ENCODE data around the gene ADGRF5.

The ADGRF5 gene, protein sequence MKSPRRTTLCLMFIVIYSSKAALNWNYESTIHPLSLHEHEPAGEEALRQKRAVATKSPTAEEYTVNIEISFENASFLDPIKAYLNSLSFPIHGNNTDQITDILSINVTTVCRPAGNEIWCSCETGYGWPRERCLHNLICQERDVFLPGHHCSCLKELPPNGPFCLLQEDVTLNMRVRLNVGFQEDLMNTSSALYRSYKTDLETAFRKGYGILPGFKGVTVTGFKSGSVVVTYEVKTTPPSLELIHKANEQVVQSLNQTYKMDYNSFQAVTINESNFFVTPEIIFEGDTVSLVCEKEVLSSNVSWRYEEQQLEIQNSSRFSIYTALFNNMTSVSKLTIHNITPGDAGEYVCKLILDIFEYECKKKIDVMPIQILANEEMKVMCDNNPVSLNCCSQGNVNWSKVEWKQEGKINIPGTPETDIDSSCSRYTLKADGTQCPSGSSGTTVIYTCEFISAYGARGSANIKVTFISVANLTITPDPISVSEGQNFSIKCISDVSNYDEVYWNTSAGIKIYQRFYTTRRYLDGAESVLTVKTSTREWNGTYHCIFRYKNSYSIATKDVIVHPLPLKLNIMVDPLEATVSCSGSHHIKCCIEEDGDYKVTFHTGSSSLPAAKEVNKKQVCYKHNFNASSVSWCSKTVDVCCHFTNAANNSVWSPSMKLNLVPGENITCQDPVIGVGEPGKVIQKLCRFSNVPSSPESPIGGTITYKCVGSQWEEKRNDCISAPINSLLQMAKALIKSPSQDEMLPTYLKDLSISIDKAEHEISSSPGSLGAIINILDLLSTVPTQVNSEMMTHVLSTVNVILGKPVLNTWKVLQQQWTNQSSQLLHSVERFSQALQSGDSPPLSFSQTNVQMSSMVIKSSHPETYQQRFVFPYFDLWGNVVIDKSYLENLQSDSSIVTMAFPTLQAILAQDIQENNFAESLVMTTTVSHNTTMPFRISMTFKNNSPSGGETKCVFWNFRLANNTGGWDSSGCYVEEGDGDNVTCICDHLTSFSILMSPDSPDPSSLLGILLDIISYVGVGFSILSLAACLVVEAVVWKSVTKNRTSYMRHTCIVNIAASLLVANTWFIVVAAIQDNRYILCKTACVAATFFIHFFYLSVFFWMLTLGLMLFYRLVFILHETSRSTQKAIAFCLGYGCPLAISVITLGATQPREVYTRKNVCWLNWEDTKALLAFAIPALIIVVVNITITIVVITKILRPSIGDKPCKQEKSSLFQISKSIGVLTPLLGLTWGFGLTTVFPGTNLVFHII (N-terminal part only)

DNA sequence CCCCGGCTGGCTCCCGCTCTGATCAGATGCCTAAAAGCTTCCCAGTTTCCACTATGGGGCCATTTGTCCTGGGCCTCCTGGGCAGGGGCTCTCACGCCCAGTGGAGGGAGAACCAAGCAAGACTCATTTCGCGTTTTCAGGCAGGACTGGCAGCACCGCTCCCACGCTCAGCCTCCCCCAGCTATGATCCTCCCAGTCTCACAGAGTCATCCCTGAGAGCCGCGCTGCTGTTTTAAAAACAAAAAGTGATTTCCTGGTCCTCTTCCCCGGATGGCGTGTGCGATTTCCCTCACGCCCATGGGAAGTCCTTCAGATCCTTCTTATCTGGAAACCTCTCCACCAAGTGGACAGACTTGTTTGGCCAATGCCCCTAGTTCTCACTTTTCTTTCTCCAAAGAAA is at the start of gene ADGRF5:
Gene ADGRF5 (minus strand): TSS at position 208 of the 400 bp plus-strand sequence. CDS start 15,176 bp downstream, outside the sequence.
- no peak for DNase-seq (ENCODE audit: low read depth)

DNA sequence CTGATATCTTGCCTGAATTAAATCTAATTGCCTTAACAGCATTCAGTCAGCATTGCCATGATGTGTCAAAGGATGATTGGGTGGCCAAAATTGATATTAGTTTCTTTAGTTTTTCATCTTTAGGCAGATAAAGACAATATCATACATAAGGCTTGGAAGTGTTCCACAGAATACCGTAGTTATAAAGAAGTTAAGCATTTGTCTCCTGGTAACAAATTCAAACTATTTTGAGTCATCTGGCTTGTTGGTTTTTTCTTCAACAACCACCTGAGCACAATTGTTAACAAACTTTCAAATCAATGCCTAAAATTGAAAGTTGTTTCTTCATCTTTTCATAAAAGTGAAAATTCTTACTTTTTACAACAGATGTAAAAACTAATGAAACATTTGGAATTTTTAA is 47.5 kb upstream of the ADGRF5 start:
- DNase-seq (ENCODE audit: low read depth): no peak

DNA sequence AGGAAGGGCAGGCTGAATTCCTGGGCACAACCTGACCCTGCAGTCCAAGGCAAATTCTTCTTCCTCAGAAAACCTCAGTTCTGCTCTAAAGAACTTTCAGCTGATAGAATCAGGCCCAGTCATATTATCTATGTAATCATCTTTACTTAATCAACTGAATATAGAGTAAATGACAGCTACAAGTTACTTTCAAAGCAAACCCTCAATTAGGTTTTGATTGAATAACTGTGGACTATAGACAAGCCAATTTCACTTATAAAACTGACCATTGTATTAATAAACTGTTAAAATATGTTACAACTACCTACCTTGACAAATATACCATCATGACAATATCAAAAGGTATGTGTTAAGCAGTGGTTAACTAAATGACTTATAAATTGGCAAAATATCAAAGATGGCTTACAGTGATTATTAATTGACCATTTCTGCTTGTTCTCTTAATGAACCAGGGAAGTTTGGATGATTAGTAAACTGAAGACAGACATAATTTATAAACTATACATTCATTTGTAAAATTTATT is 46.1 kb upstream of the ADGRF5 start:
- no peak for DNase-seq (ENCODE audit: low read depth)

DNA sequence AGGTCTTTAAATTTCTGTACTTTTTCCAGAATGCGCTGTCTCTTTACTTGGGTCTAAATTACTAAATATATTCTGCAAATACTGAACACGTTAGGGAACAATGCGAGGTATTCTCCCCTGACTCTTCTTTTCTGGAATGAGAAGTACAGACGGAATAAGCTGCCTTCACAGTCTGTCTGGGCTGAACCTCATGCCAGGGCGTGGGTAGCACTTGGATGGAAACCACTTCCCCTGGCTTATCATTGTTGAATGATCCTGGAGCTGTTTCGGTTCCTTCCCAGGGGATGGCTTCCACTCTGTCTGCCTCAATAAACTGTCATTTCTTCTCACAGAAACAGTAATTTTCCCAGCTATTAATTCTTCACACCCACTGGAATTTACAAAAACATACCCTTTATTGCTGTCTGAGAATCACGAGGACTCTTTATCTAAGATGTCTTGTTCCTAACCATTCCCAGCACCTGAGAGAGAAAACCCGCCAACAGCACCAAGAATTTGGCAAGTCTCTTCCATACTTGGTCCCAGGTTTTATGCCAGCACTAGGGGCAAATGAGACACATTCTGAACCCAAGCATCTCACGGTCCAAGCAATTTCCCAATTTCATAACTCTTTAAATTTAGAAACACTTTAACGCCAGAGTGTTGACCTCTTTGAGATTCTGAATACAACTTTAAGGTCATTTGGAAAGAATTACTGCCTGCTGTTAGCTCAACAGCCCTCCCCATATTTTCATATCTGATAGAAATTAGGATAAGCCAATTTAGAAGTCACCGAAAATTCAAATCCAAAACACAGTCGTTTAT is 43.2 kb upstream of the ADGRF5 start:
- no peak for DNase-seq (ENCODE audit: low read depth)

DNA sequence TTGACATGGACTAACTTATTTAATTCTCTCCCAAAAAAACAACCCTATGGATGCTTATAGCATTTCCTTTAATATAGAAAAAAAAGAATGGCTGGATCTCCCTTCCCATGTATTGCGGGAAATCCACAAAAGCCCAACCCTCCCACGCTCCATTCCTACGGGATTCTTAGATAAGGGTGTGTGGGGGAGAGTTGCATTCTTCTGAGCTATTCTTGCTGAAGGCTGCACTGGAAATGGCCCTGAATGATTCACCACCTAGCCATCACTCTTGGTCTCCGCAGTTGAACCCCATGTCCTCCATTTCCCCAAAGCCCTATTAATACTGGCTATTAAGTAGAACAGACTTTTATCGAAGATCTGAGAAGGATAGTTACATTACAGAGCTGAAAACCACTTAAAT is 41.9 kb upstream of the ADGRF5 start:
- DNase-seq (ENCODE audit: low read depth): no peak

DNA sequence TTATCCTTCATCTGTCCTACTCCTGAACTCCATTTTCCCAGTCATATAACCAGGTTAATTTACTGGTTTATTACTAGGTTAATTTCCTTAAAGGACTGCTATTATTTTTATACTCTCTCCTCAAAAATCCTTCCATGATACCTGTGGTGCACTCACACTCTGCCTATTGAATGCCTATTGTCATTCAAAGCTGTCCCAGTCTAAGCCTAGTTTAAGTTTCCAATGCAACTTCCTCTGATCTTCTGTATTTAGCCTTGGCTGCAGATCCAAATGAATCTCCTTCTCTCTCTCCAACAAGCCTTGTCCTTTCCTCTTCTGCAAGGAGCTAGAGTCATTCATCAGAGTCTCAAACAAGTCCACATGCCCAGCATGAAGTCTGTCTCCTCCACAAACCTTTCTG is 41.3 kb upstream of the ADGRF5 start:
- no peak for DNase-seq (ENCODE audit: low read depth)

DNA sequence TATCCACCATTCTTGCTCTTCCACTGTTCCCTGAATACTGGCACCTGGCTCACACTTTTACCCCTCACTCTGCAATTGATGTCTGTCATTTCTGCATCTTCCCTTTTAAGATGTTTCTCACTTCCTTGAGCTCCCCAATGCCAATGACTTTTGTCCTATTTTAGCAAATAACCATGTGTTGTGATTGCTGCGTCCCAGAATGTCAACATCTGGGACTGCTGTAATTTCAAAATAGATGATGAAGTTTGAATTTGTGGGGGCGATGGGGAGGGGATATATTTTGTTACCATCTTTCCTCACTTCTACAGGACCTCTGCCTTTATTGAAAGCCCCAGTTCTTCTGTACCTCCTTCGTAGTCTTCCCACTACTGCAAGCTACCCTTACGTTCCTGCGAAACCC is 40.0 kb upstream of the ADGRF5 start:
- no peak for DNase-seq (ENCODE audit: low read depth)

DNA sequence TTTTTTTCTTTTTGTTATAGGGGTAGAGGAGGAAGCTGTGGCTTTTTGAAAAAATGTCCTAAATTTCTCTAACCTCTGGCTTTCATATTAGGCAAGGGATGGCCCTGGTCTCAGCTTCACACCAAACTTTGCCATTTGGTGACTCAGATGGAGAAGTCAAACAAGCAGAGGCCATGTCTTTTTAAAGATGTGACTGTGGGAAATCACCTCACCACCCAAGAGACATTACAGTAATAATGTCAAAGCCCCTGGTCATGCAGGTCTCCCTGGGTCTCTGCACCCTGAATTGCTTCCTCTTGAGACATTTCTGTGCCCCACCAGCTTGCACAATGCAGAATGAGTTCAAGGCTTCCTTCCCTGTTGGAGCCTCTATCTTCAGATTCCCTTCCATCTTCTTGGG is 39.5 kb upstream of the ADGRF5 start:
- no peak for DNase-seq (ENCODE audit: low read depth)

DNA sequence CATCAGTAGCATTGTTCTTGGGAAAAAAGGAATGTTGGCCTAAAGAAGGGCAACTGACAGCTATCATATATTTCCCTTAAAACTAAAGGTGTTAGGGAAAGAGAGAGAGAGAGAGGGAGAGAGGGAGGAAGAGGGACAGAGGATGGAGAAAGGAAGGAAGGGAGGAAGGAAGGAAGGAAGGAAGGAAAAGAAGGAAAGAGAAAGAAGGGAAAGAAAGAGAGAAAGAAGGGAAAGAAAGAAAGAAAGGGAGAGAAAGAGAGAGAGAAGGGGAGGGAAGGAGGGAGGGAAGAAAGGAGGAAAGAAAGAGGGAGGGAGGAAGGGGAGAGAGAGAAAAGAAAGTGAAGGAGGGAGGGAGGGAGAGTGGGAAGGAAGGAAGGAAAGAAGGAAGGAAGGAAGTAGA is 37.7 kb upstream of the ADGRF5 start:
- DNase-seq (ENCODE audit: low read depth): no peak

DNA sequence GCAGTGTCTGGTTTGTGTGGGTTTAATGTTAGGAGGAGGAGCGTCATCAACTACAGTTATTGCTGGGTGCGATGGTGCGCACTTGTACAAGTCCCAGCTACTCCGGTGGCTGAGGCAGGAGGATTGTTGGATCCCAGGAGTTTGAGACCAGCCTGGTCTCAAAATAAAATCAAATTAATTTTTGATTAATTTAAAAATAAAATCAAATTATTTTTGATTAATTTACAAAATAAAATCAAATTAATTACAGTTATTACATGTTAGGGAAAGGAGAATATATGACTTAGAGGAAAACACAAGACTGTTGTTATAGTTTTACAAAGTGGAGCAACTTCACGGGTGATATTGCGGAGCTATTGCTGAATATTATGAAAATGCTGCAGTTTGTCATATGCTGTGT is 34.7 kb upstream of the ADGRF5 start:
- no peak for DNase-seq (ENCODE audit: low read depth)

DNA sequence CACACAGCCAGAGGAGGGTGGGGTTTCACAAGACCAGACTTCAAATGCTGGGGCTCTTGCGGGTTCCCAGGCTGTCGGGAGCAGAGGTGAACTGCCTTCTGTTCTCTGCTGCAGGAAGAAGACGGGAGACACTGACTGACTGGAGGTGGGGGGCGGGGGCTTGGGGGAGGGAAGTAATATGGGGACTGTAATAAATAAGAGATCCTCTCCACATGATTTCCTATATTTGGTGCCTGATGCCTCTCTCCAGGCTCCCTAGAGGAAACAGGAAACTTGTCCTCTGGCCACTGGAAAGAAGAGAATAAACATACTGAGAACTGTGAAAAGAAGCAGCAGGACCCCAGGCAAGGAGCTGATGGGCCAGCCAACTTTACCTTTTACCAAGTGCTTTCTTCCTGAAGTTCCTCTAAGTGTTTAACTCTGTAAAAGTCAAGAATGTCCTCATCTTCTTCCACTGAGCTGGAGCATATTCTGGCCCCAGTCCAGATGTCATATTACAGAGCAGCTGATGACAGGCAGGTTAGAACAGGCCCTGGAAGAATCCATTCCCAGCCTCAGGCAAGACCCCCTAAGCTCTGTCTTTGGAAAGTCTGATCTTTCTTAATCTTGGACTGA is 33.2 kb upstream of the ADGRF5 start:
- no peak for DNase-seq (ENCODE audit: low read depth)

DNA sequence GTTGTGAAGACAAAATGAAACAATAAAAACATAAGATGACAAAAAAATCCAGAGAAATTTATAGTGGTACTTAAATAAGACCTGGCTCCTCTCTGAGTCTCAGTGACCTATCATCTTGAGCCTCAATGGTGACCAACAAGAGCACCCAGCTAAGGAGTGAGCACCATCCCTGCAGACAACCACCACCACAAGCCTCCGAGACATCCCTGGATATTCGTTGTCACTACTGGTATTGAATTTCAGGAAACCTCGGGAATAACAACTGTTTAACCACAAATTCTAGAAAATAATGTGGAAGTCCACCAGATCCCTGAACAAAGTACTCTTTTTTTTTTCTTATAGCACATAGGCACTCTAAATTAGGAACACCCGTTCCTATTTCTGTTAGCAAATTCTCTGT is 32.2 kb upstream of the ADGRF5 start:
- no peak for DNase-seq (ENCODE audit: low read depth)

DNA sequence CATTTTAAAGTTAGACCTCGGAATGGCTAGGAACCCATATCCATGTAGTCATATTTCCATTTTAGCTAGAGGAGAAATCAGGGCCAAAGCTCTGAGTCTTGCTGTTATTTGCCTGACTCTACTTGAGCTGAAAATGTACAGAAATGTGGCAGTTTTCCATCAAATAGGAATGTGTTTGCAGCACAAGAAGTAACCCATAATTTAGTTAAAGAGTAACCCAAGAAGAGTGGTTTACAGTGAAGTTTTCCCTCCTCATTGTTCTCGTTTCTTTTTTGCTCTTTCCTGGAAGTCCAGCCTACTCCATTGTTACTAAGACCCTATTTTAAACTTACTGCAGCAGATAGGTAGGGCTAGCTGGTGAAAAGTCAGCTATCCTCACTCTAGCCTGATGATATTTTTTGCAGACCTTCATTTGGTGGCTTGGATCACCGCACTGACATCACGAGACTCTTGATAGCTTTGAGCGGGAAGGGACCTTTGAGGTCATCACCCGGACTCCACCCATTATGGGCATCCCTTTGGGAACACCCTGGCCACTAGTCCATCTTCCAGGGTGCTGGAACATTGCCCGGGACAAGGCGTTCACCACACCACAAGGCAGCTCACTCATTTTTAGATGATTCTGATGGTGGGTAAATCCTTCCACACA is 28.0 kb upstream of the ADGRF5 start:
- no peak for DNase-seq (ENCODE audit: low read depth)

DNA sequence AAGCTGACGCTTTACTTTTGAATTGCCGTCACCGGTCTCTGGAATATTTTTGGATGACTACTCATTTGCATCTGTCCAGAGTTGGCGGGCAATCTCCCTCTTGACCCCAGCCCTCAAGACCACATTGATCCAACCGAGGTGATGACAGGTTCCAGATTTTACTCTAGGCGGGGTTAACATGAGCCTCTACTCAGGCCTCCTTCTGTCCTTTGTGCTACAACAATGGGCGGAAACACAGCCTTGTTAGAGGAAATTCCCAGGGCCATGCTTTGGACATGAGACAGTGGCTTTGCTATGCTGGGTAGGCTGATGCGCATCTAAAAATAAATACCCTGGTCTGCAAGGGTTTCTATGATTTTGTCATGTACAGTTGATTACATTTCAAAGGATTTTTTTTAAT is 27.0 kb upstream of the ADGRF5 start:
- DNase-seq (ENCODE audit: low read depth): no peak

DNA sequence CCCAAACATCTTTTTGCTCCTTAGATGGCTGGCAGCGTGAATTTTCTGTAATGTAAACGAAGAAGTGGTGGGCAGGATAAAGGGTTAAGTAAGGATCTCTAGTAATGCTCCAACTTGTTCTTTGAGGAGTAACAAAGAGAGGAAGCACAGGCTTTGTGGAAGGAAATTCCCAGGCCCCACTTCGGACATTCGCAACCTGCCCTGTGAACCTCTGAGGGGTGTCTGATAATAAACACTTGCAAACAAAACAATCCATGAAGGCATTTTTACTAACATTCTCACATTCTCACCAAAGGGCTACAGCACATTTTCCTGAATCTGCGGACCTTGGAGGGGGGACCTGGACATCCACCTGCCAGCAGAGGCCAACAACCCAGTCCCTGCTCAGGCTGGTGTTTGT is 25.8 kb upstream of the ADGRF5 start:
- DNase-seq (ENCODE audit: low read depth): no peak

DNA sequence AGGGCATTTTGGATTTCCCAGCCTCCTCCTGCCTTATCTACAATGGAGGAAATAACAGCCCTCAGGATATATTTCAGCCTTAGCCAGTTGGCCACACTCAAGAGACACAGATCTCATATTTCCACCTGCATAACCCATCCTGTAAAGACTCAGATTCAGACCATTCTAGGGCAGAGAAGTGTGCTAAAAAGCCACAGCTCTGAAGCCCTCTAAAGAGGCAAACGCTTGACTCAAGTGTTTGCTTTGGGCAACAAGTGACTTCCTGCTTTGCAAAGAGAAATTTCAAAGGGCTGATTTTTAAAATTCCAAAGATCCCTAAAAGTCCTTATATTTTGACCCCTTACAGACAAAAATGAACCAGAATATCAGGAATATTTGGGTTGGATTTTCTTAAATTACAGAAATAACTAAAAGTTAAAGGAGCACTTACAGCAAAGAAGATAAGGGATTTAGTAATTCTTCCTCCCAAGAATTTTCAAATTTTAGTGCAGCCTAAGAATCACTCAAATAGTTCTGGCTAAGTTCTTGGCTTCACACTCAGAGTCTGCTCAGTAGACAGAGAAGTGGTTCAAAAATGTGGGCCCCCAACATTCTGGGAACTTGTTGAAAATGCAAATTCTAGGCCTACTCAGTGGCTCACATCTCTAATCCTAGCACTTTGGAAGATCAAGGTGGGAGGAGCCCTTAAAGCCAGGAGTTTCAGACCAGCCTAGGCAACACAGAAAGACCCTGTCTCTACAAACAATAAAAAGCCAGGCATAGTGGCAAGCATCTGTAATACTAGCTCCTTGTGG is 18.9 kb upstream of the ADGRF5 start:
- no peak for DNase-seq (ENCODE audit: low read depth)

DNA sequence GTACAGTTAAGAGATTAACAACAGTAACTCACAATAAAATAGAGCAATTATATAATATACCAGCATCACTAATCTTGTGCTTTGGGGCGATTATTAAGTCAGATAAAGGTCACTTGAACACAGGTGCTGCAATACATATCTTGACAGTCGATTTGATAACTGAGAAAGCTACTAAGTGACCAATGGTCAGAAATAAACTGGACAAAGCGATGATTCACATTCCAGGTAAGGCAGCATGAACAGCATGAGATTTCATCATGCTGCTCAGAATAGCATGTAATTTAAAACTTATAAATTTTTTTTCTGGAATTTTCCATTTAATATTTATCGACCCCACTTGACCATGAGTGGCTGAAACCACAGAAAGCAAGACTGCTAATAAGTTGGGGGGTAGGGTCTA is 15.9 kb upstream of the ADGRF5 start:
- DNase-seq (ENCODE audit: low read depth): no peak

DNA sequence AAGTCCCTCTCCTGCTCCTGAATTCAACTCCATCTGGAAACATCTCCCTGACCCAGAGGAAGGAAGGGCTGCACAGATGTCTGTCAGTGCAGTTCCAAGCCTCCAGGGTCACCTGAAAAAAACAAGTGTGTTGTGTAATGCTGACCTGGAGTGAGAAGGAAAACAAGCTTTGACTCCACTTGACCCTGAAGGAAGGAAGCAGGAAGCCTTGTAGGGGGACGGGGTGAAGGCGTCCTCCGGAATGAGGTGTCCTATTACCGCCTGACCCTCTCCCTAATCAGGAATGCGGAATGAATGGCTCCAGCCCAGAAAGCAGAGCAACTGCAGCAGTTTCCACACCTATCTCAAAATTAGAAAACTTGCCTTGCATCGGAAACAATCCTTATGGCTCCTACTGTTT is 13.9 kb upstream of the ADGRF5 start:
- DNase-seq (ENCODE audit: low read depth): no peak

DNA sequence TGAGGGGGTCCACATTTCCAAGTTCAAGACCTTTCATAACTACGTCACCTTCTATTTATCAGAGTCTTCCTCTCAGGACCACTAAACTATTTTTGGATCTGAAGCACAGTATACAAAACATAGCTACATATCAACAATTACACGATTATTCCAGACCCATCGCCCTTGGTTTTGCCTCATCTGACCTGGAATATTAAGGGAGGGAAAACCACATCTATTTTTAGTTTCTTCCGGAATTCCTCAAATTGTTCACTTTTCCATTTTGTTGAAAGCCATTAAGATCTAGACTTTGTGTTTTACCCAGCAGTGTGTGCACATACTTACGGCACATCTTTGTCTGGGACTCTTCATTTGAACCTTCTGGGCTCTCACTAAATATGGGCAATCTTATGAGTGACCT is 12.0 kb upstream of the ADGRF5 start:
- DNase-seq (ENCODE audit: low read depth): no peak
